SKM-1 (cell line): ENCODE results near the gene PTP4A1.
"Not testable (repeated sequence)": the region's sequence is repeated elsewhere in the genome, so short reads cannot be mapped to it uniquely, and the experiment has no call there.

Experiments
- DNase-seq: peaks from one replicate; lab custom pipeline; 2025; ENCODE audit not compliant: unreplicated experiment; lab: John Stamatoyannopoulos, UW

The PTP4A1 gene

GRCh38 chr6:63581355-63582013 is 9.2 kb downstream of the PTP4A1 start:
- DNase-seq = no peak

DNA sequence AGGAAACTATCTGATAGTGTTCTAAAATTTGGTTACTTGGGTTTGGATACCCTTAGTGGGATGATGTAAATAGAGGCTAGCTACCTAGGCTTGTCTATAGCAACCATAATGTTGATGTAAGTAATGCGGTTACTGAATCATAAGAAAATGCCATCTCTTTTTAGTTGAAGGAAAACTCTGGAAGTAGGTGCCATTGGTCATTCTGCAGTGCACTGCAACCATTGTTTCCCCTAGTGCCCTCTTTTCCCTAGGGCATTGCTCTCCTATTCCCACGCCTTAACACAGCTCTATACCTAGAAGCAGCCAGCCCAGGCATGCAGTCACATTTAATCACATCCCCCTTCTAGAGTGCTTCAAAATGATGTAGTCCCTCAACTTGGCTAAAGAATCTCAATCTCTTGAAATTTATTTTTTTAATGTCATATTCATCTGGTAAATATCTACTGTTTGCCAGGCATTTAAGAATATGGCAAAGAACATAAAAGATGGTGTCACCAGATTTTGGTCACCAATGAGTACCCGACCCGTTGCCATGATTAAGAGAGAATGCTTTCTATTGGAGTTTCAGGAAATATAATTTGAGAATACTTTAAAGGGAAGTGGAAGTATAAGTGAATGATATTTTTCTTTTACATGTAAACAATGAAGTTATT is 10.4 kb downstream of the PTP4A1 start:
- DNase-seq = no peak

- no peak for DNase-seq
Observed at GRCh38 chr6:63584125-63584514, 11.8 kb downstream of the PTP4A1 start.

DNA sequence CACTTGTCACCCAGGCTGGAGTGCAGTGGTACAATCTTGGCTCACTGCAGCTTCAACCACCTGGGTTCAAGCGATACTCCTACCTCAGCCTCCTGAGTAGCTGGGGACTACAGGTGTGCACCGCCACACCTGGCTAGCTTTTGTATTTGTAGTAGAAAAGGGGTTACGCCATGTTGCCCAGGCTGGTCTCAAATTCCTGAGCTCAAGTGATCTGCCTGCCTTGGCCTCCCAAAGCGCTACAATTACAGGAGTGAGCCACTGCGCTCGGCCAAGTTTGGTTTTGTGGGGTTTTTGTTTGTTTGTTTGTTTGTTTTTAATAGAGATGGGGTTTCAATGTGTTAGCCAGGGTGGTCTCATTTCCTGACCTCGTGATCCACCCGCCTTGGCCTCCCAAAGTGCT is 12.3 kb downstream of the PTP4A1 start:
- no peak for DNase-seq

- not testable (repeated sequence) for DNase-seq
Observed at GRCh38 chr6:63585652-63586051, 13.4 kb downstream of the PTP4A1 start.

DNA sequence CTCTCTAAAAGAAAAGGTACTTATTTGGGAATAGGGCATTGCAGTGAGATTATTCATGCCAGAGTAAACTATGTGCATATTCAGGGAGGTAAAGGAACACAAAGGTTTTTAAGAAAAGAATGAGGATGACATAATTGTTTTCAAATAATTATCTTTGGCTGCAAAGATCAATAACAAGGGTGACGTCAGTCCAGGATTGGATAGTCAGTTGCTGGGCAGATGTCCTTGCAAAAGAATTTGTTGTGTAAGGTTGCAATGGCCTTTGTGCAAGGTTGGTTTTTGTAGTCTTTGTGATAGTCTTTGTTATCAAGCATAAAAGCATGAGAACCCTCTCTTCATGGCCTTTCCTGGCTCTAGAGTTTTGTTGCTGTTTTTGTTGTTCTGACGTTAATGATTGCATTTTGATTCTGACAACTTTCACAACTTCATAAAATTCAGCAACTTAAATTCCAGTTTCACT is 17.7 kb downstream of the PTP4A1 start:
- no peak for DNase-seq

DNA sequence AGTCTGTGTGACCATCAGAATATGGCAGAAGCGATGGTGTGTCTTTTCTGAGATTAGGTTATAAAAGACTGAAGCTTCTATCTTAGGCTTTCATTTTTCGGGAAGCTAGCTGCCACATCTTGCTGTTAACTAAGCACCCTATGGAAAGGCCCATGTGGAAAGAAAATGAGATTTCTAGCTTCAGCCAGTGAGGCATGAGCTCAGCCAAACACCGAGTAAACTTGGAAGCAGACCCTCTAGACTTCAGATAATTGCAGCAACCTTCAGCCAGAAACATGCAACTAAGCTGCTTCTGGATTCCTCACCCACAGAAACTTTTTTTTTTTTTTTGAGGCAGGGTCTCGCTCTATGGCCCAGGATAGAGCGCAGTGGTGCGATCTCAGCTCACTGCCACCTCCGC is 20.6 kb downstream of the PTP4A1 start:
- DNase-seq = no peak

DNA sequence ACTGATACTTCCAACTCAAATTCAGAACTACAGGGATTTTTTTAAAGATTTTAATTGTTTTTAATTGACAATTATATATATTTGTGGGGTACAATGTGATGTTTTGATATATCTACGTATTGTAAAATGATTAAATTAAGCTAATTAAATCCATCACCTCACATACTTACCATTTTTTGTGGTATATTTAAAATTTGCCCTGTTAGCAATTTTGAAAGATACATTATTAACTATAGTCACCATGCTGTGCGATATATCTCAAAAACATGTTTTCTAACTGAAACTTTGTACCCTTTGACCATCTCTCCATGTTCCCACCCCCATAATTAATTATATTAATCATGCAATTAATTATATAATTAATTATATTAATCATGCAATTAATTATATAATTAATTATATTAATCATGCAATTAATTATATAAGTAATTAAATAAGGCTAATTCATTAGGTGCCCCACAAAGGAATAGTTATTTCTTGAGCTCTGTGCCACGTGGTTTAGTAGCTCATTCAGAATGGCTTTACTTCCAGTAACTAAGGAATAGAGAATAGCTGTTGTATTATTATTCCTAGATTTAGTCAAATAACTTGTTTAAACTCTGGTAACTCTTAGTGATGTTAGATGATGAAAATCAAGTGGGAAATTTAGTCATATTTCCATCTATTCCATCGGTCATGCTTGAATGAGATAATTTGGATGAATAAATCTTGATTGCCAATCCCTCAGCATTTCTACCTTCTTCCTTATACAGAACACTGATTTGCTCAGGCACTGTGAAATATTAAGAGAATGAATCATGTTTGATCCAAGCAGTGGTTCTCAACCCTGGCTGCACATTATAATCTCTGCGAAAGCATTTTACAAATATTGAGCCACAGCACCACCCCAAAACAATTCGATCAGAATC is 25.1 kb downstream of the PTP4A1 start:
- DNase-seq = no peak

- peak; percentile 14 for DNase-seq
Observed at GRCh38 chr6:63598049-63599036, 26.1 kb downstream of the PTP4A1 start.

DNA sequence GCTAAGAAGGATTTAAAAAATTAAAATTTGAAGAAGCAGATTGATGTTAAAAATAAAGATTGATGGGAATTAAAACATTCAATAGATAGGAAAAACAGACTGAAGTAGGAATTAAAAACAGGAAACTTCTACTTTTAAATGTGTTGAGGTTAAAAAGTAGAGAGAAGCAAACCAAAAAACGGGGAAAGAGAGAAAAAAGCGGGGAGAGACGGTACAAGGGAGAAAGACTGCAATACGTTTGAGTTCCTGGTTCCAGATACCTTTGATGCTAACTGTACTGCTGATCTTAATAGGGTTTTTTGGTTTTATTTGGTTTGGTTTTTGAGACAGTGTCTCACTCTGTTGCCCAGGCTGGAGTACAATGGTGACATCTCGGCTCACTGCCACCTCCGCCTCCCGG is 27.0 kb downstream of the PTP4A1 start:
- no peak for DNase-seq

- no peak for DNase-seq
Observed at GRCh38 chr6:63600136-63600535, 27.9 kb downstream of the PTP4A1 start.

DNA sequence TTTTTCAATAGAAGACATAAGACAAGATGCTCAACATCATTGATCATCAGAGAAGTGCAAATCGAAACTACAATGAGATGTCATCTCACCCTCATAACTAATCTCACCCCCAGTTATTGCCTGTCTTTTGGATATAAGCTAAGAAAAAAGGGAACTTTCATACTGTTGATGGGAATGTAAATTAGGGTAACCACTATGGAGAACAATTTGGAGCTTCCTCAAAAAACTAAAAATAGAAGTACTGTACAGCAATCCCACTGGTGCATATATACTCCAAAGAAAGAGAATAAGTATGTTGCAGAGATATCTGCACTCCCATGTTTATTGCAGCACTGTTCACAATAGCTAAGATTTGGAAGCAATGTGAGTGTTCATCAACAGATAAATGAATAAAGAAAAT is 37.0 kb downstream of the PTP4A1 start:
- peak; percentile 25 for DNase-seq

DNA sequence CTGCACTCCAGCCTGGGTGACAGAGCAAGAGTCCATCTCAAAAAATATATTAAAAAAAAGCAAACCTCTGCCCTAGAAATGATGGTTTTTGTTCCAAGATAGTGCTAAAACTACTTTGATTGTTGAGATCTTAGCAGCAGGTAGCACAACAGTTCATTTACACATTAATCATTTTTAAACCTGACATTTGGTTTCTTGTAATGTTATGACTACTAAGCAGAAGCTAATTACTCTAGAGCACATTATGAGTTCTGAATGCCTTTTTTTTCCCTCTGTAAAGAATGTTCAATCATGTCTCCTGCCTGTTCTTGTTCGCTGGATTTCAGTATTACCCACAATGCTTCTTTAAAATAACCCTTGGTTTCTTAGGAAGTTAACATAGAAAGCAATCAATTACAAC is 38.7 kb downstream of the PTP4A1 start:
- DNase-seq = no peak

- DNase-seq = no peak
Observed at GRCh38 chr6:63611560-63611959, 39.3 kb downstream of the PTP4A1 start.

DNA sequence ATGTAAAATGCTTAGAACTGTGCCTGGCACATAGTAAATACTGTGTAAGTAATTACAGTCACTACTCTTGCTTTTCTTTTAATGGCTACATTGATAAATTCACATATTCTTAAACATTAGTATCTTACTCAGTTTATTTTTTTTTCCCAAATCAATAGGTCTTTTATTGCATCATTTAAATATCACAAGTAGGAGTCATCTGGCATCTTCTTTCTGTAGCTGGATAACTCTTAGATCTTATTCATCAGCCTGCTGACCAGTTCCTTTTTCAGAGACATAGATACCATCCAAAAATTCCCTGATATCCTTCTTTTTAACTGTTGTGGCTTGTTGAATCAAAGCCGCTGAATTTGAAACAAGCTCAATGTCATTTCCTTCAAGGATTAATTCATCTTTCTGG is 43.3 kb downstream of the PTP4A1 start:
- no peak for DNase-seq
